Thyroid gland (tissue), 4 donors: ENCODE data around the gene ZNF784.

Source experiments
- CTCF ChIP-seq, 6 experiments: fragments of 200-600 bp in 3 of 6; fragments of 450-650 bp in 3 of 6; sonication (generic) in 3 of 6; IDR thresholded peaks; one replicate each; pipeline ENCODE4 v1.5.1; 2016 to 2019; ENCODE audit warnings: antibody characterized with exemption in 6 of 6, mild to moderate bottlenecking in 2 of 6, inconsistent platforms in 1 of 6, moderate library complexity in 1 of 6
- POLR2A ChIP-seq, 2 donors: fragments of 450-650 bp; IDR thresholded peaks; one replicate each; pipeline ENCODE4 v1.6.1; 2017; ENCODE audit warnings: antibody characterized with exemption in 2 of 2, mild to moderate bottlenecking in 2 of 2, moderate library complexity in 1 of 2

DNA sequence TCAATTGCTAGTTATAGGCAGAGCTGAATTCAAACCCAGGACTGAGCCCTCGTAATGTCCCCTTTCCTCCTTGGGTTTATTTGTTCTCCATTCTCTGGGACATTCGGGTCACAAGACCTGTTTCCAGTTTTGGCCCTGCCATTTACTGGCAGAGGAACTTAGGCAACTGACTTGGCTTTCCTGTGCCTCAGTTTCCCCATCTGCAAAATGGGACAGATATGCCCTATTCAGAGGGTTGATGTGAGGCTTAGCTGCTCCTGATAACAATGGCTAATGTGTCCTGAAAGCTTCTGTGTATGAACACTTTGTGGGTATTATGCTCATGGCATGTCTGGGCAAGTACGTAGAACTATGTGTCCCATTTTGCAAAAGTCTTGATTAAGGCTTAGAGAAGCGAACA lies 23.3 kb downstream of the ZNF784 start:
- TF ChIP-seq POLR2A (IDR thresholded peaks at IDR 0.05) (no peak), CTCF (IDR thresholded peaks at IDR 0.05) (no peak)
